Activated T-helper 1 cell treated with anti-CD3 and anti-CD28 coated beads, Interleukin-12 subunit alpha, Interleukin-12 subunit beta, Interleukin-2, Interleukin-4 antibody, amounts not matched to agents 30 ng/mL and 10 ng/mL and 1 ng/mL, durations not matched to agents 14 hours and 24 hours and 36 hours (primary cell): Measurements from ENCODE around the gene LORICRIN. TPM values are rescaled to one million over a fixed set of nuclear protein-coding genes. Genes with fewer than 3 reads are reported as not detected.

Source experiments
- DNase-seq: peaks from one replicate; pipeline ENCODE4 v3.0.0; 2021; ENCODE audit warnings: low spot score
- H3K27ac Mint-ChIP-seq: one replicate; pipeline ENCODE4 v1.8.0; 2021; ENCODE audit warnings: mild to moderate bottlenecking, mixed read lengths
- H3K27me3 Mint-ChIP-seq: one replicate; pipeline ENCODE4 v1.8.0; 2022; ENCODE audit warnings: mild to moderate bottlenecking, moderate library complexity, mixed read lengths; ENCODE audit not compliant: insufficient read depth
- H3K36me3 Mint-ChIP-seq: one replicate; pipeline ENCODE4 v1.8.0; 2021; ENCODE audit warnings: low read depth, mixed read lengths
- H3K4me1 Mint-ChIP-seq: one replicate; pipeline ENCODE4 v1.8.0; 2021; ENCODE audit warnings: low read depth, mixed read lengths
- H3K4me3 Mint-ChIP-seq: one replicate; pipeline ENCODE4 v1.8.0; 2021; ENCODE audit warnings: mild to moderate bottlenecking, moderate library complexity, mixed read lengths
- H3K9me3 Mint-ChIP-seq: one replicate; pipeline ENCODE4 v1.8.0; 2021; ENCODE audit warnings: mixed read lengths
- intact Hi-C: fragments of 100-400 bp; cut with micrococcal nuclease; formaldehyde crosslinking; loops from one replicate; pipeline ENCODE4 v1.15.1; 2024
- total RNA-seq: library from RNA; stranded (reverse); gene quantifications from 2 replicates; pipeline ENCODE4 v1.2.3, GENCODE V29; 2022

The LORICRIN gene
- total RNA-seq, 1 donor from 2014 or later = not detected

- Mint-ChIP-seq H3K4me3 (no peak overlapping the region), H3K27ac (no peak overlapping the region), H3K4me1 (no peaks in the 10 kb centered on the region), H3K27me3 (peaks cover 11% of the 10 kb centered on the region), H3K9me3 (no peaks in the 10 kb centered on the region), H3K36me3 (no peaks in the 10 kb centered on the region)
- no peak for DNase-seq
- intact Hi-C loops = no loop called here
These were observed 27.7 kb upstream of the LORICRIN start for GRCh38 chr1:153231785-153232184.

- Mint-ChIP-seq H3K4me1 (no peaks in the 10 kb centered on the region), H3K27ac (no peak overlapping the region), H3K4me3 (no peak overlapping the region), H3K27me3 (peaks cover 14% of the 10 kb centered on the region), H3K36me3 (no peaks in the 10 kb centered on the region), H3K9me3 (no peaks in the 10 kb centered on the region)
- no peak for DNase-seq
- intact Hi-C loops = no loop called here
These were observed 26.9 kb upstream of the LORICRIN start for GRCh38 chr1:153232553-153232952.

DNA sequence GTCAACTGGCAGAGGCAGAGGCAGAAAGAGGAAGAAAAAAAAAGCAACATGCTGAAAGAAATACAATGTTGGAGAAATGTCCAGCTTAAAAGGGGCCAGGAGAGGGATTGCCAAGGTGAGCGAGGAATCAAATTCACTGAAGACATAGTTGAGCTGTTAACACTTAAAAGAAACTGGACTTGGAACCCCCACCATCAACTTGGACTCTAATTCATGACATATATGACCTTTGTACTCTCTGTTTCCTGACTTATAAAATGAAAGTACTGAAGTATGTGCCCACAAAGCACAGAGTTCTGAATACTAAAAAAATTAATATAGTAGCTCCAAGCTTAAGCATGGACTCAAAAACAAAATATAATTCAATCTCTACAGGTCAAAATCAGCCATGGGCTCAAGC, 26.0 kb upstream of the LORICRIN start:
- no peak for DNase-seq
- Mint-ChIP-seq H3K4me1 (no peaks in the 10 kb centered on the region), H3K9me3 (no peaks in the 10 kb centered on the region), H3K4me3 (no peak overlapping the region), H3K27ac (no peak overlapping the region), H3K27me3 (peaks cover 14% of the 10 kb centered on the region), H3K36me3 (no peaks in the 10 kb centered on the region)
- intact Hi-C loops = no loop called here

- Mint-ChIP-seq H3K27me3 (peaks cover 4% of the 10 kb centered on the region), H3K4me3 (no peak overlapping the region), H3K9me3 (no peaks in the 10 kb centered on the region), H3K4me1 (no peaks in the 10 kb centered on the region), H3K27ac (no peak overlapping the region), H3K36me3 (no peaks in the 10 kb centered on the region)
- intact Hi-C loops = no loop called here
- no peak for DNase-seq
These were observed 21.0 kb upstream of the LORICRIN start for GRCh38 chr1:153238527-153238926.

DNA sequence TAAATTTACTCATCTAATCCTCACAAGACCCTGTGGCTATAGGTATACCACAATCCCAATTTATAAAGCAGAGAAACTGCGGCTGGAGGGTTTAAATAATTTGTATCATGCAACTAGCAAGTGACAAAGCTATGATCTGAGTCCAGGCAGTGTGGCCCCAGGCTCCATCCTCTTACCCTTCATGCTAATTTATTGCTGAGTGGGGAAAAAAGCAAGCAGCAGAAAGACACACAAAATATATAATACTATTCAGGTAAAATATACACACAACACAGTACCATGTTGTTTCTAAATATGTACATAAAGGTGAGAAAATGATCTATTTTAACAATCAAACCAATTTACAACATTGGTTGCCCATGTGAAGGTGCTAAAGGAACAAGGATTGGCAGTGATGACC, 17.3 kb upstream of the LORICRIN start:
- Mint-ChIP-seq H3K27me3 (peaks cover 5% of the 10 kb centered on the region), H3K27ac (no peak overlapping the region), H3K36me3 (no peaks in the 10 kb centered on the region), H3K4me3 (no peak overlapping the region), H3K4me1 (no peaks in the 10 kb centered on the region), H3K9me3 (peaks cover 6% of the 10 kb centered on the region)
- intact Hi-C loops = no loop called here
- DNase-seq = no peak

GRCh38 chr1:153245466-153245865, 14.0 kb upstream of the LORICRIN start:
- Mint-ChIP-seq H3K4me3 (no peak overlapping the region), H3K9me3 (peaks cover 6% of the 10 kb centered on the region), H3K36me3 (no peaks in the 10 kb centered on the region), H3K27ac (no peak overlapping the region), H3K4me1 (no peaks in the 10 kb centered on the region), H3K27me3 (peaks cover 10% of the 10 kb centered on the region)
- intact Hi-C loops = no loop called here
- no peak for DNase-seq

- H3K4me3 Mint-ChIP-seq = no peak overlapping the region
- H3K36me3 Mint-ChIP-seq = no peaks in the 10 kb centered on the region
- H3K4me1 Mint-ChIP-seq = no peaks in the 10 kb centered on the region
- no peak for DNase-seq
- intact Hi-C loops = no loop called here
- H3K27me3 Mint-ChIP-seq = peaks cover 10% of the 10 kb centered on the region
- no peak overlapping the region for H3K27ac Mint-ChIP-seq
- H3K9me3 Mint-ChIP-seq = peaks cover 6% of the 10 kb centered on the region
These were observed 13.5 kb upstream of the LORICRIN start for GRCh38 chr1:153246018-153246417.

- peaks cover 6% of the 10 kb centered on the region for H3K9me3 Mint-ChIP-seq
- peaks cover 10% of the 10 kb centered on the region for H3K27me3 Mint-ChIP-seq
- intact Hi-C loops = no loop called here
These were observed 12.7 kb upstream of the LORICRIN start for GRCh38 chr1:153246825-153247224.

DNA sequence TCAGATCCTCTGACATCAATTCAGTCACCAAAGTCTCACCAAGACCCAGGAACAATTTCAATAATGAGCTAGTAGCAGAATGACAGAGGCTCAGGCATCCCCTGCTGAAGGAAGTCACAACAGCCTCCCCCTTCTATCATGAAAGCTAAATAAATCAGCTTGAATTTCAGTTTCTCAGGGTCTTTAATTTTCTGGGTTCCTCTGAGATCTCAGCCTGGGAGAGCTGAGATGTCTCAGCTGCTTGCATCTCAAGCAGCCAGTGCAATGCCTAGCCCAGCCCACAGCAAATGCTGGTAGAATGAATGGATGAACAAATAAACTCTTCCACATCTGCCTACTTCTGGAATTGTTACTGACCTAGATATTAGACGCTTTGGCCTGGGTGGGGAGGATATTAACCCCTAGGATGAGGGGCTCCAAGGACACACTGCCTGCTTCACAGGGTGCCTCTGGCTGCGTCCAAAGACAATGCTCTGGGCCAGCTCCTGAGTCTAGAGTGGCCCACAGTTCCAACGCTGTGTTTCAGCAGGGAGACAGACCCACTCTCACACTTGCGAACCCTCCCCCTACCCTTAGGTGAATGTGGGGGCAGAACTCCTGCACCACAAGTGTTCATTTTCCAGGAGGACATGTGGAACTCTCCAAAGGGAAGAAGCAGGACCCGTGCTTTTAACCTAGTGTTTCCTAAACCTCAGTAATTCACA, 11.2 kb upstream of the LORICRIN start:
- peaks cover 13% of the 10 kb centered on the region for H3K27me3 Mint-ChIP-seq
- no peak overlapping the region for H3K4me3 Mint-ChIP-seq
- peaks cover 6% of the 10 kb centered on the region for H3K9me3 Mint-ChIP-seq
- DNase-seq = no peak
- H3K4me1 Mint-ChIP-seq = no peaks in the 10 kb centered on the region
- intact Hi-C loops = no loop called here
- no peak overlapping the region for H3K27ac Mint-ChIP-seq
- H3K36me3 Mint-ChIP-seq = no peaks in the 10 kb centered on the region

More at GRCh38 chr1:153246825-153247224, 12.7 kb upstream of the LORICRIN start:
- no peak for DNase-seq
- Mint-ChIP-seq H3K4me3 (no peak overlapping the region), H3K36me3 (no peaks in the 10 kb centered on the region), H3K4me1 (no peaks in the 10 kb centered on the region), H3K27ac (no peak overlapping the region)

DNA sequence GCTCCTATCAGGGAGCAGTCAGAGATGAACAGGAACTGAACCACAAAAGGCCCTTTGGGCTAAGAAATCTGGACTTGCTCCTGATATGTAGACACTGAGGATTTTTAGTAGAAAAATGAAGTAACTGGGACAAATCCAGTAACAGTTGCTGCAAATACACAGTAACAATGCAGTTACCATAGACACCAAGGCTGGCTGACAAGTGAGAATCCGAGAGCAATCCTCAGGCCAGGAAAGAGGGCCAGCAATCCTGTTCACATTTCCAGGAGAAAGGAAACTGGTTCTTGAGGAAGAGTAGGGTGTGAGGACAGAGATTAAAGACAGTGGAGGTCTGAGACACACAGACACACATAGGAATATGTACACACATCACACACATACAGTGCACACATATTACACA, 9.3 kb upstream of the LORICRIN start:
- no peaks in the 10 kb centered on the region for H3K9me3 Mint-ChIP-seq
- H3K27me3 Mint-ChIP-seq = peaks cover 10% of the 10 kb centered on the region
- H3K4me3 Mint-ChIP-seq = no peak overlapping the region
- no peaks in the 10 kb centered on the region for H3K36me3 Mint-ChIP-seq
- no peak overlapping the region for H3K27ac Mint-ChIP-seq
- intact Hi-C loops = no loop called here
- DNase-seq = no peak
- H3K4me1 Mint-ChIP-seq = peaks cover 6% of the 10 kb centered on the region

DNA sequence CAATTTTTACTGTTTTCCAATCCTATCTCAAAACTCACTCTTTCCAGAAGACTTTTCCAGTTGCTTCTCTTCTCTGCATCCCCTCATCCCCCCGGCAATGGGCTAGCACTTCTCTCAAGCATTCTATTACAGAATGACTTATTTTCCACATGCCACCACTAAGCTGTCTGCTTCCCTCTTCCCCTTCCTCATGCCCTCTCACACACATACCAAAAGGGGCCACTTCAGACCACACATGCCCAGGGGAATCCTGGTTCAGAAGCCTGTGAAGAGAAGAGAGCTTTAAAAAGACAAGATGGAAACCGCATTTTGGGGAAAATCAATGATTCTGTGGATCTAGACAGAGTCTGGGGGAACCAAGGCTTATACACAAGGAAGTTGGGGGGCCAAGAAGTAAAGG, 8.4 kb upstream of the LORICRIN start:
- H3K27ac Mint-ChIP-seq = no peak overlapping the region
- H3K4me1 Mint-ChIP-seq = peaks cover 6% of the 10 kb centered on the region
- no peaks in the 10 kb centered on the region for H3K36me3 Mint-ChIP-seq
- no peak overlapping the region for H3K4me3 Mint-ChIP-seq
- peaks cover 12% of the 10 kb centered on the region for H3K27me3 Mint-ChIP-seq
- intact Hi-C loops = no loop called here
- no peak for DNase-seq
- H3K9me3 Mint-ChIP-seq = no peaks in the 10 kb centered on the region

GRCh38 chr1:153251562-153251961, 7.9 kb upstream of the LORICRIN start:
- Mint-ChIP-seq H3K4me1 (peaks cover 6% of the 10 kb centered on the region), H3K27me3 (peaks cover 13% of the 10 kb centered on the region), H3K9me3 (no peaks in the 10 kb centered on the region), H3K36me3 (no peaks in the 10 kb centered on the region), H3K27ac (no peak overlapping the region), H3K4me3 (no peak overlapping the region)
- intact Hi-C loops = no loop called here
- no peak for DNase-seq

GRCh38 chr1:153251988-153252387, 7.5 kb upstream of the LORICRIN start:
- Mint-ChIP-seq H3K27me3 (peaks cover 13% of the 10 kb centered on the region), H3K4me1 (peaks cover 6% of the 10 kb centered on the region), H3K9me3 (no peaks in the 10 kb centered on the region), H3K27ac (no peak overlapping the region), H3K36me3 (no peaks in the 10 kb centered on the region), H3K4me3 (no peak overlapping the region)
- DNase-seq = no peak
- intact Hi-C loops = no loop called here

DNA sequence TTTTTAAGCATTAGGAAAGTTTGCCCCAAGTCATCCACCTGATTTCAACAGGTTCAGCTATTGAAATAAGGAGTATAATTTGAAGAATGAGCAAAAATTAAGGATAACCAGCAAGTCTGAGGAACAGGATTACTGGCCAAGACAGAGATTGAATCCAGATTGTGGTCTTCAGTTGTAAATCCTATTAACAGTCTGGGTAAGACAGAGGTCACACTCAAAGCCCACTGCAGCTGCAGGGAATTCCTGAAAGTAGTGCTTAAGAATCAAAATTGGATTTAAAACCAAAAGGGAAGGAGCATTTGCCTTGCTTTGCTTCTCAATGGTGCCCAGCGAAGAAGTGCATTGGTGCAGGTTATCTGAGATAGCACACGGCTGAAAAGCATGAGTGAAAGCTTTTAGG, 6.4 kb upstream of the LORICRIN start:
- H3K4me3 Mint-ChIP-seq = no peak overlapping the region
- H3K4me1 Mint-ChIP-seq = peaks cover 6% of the 10 kb centered on the region
- no peak overlapping the region for H3K27ac Mint-ChIP-seq
- no peak for DNase-seq
- H3K9me3 Mint-ChIP-seq = no peaks in the 10 kb centered on the region
- intact Hi-C loops = no loop called here
- peaks cover 9% of the 10 kb centered on the region for H3K27me3 Mint-ChIP-seq
- no peaks in the 10 kb centered on the region for H3K36me3 Mint-ChIP-seq
